GM10248 (cell line): ENCODE results near the gene UBE2B.

Experiments used
- CTCF ChIA-PET: fragments of 300-600 bp; sonication (Branson Sonifier 250); formaldehyde crosslinking; extraction: SDS; loops from one replicate; lab custom pipeline; 2021; ENCODE audit warnings: antibody characterized with exemption; lab: Yijun Ruan, JAX
- POLR2A ChIA-PET: fragments of 350-650 bp; sonication (Branson Sonifier 250); formaldehyde crosslinking; extraction: SDS; loops from one replicate; lab custom pipeline; 2020; ENCODE audit warnings: antibody characterized with exemption; lab: Yijun Ruan, JAX
- DNase-seq: peaks from one replicate; pipeline ENCODE4 v3.0.0; 2012; ENCODE audit errors: extremely low spot score
- CTCF ChIP-seq: IDR thresholded peaks from 2 replicates; pipeline ENCODE4 v1.5.1; 2012; ENCODE audit warnings: mild to moderate bottlenecking, low read depth; ENCODE audit errors: extremely low read depth, missing control alignments, control extremely low read depth

UBE2B gene

GRCh38 chr5:134439210-134439654, 67.9 kb downstream of the UBE2B start:
- POLR2A ChIA-PET = no interaction called here
- no peak for TF ChIP-seq CTCF
- CTCF ChIA-PET = interaction anchor here (1.0 kb wide), 1 partner anchor 17 kb away, joined by 3 read pairs; no protein-coding TSS in a partner anchor
- DNase-seq = no peak

GRCh38 chr5:134440201-134440755, 68.9 kb downstream of the UBE2B start:
- POLR2A ChIA-PET = no interaction called here
- CTCF ChIA-PET = interaction anchor here (1.0 to 1.7 kb wide), 6 partner anchors 11 to 87 kb away, joined by 3 to 4 read pairs (median 3); partner anchors contain the start of gene CDKN2AIPNL
- DNase-seq = no peak
- no peak for TF ChIP-seq CTCF
